ENCODE data around the gene KCNJ2. TPM values are rescaled to one million over a fixed set of nuclear protein-coding genes. Genes with fewer than 3 reads are reported as not detected.

KCNJ2 gene
- total and polyA plus RNA-seq, 8 donors = 0.31 to 6.4 (median 2.9) TPM; not detected in 1

DNA sequence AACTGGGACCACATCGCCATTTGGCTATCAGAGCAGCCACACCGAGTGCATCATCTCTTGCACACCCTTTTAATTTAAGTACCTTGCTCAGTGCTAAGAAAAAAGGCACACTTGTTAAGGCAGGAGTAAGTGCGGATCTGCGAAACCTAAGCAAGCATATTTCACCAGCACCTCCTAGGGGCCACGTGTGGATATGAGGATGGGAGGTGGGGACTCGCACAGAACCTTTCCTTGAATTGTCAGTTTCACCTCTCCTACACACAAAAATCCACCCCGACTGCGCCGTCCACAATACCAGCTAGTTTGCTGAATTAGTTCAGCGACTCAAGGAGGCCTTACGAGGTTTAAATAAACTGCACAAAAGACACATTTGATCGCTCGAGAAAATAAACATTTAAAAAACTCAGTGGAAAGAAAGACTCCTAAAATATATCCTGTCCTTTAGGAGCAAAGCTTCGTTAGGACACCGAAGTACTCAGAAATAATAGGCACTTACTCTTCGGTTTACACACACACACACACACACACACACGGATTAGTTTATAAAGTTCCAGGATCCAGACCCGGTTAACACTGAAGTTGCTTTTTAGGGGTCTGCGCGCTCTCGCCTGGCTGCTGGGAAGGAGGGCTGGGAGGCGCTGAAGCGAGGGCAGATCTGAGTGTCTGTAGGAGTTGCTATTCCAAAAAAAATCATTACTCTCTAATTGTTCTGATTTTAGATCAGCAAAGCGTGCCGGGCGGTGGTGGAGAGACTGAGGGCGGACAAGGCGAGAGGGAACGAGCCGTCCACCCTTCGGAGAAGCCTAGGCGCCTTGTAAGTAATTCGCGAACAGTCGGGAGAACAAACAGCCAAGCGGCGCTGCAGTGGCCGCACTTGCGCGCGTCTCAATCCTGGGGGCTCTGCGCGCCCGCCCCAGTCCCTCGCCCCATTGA is 1.0 kb upstream of the KCNJ2 start:
- 1 to 3% (median 2%) methylated on average over 39 to 45 of the region's 45 CpGs for WGBS, 5 donors
- Histone ChIP-seq H3K27ac (peak overlapping the region; percentile 77 to 95 (median 87)), H3K36me3 (no peaks in the 10 kb centered on the region), H3K27me3 (peaks cover 0 to 20% (median 0%) of the 10 kb centered on the region in 3 donors), H3K4me1 (peaks cover 4 to 35% (median 17%) of the 10 kb centered on the region in 4 donors), H3K9me3 (no peaks in the 10 kb centered on the region), H3K4me3 (peak overlapping the region; percentile 51 to 77 (median 54))
- peak; percentile 71 to 90 for DNase-seq
- TF ChIP-seq POLR2AphosphoS5 (IDR thresholded peaks at IDR 0.05) (peak in 1 of 3 donors; percentile 5), POLR2A (IDR thresholded peaks at IDR 0.05) (no peak), EP300 (IDR thresholded peaks at IDR 0.05) (no peak)
- TF ChIP-seq, protein P1, sequence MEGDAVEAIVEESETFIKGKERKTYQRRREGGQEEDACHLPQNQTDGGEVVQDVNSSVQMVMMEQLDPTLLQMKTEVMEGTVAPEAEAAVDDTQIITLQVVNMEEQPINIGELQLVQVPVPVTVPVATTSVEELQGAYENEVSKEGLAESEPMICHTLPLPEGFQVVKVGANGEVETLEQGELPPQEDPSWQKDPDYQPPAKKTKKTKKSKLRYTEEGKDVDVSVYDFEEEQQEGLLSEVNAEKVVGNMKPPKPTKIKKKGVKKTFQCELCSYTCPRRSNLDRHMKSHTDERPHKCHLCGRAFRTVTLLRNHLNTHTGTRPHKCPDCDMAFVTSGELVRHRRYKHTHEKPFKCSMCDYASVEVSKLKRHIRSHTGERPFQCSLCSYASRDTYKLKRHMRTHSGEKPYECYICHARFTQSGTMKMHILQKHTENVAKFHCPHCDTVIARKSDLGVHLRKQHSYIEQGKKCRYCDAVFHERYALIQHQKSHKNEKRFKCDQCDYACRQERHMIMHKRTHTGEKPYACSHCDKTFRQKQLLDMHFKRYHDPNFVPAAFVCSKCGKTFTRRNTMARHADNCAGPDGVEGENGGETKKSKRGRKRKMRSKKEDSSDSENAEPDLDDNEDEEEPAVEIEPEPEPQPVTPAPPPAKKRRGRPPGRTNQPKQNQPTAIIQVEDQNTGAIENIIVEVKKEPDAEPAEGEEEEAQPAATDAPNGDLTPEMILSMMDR (IDR thresholded peaks at IDR 0.05) = peak in 5 of 7 experiments; percentile 43 to 53 (median 48)
- intact Hi-C loops (cut with DNase I; ENCODE audit: low total_unique reads) = no loop called here

DNA sequence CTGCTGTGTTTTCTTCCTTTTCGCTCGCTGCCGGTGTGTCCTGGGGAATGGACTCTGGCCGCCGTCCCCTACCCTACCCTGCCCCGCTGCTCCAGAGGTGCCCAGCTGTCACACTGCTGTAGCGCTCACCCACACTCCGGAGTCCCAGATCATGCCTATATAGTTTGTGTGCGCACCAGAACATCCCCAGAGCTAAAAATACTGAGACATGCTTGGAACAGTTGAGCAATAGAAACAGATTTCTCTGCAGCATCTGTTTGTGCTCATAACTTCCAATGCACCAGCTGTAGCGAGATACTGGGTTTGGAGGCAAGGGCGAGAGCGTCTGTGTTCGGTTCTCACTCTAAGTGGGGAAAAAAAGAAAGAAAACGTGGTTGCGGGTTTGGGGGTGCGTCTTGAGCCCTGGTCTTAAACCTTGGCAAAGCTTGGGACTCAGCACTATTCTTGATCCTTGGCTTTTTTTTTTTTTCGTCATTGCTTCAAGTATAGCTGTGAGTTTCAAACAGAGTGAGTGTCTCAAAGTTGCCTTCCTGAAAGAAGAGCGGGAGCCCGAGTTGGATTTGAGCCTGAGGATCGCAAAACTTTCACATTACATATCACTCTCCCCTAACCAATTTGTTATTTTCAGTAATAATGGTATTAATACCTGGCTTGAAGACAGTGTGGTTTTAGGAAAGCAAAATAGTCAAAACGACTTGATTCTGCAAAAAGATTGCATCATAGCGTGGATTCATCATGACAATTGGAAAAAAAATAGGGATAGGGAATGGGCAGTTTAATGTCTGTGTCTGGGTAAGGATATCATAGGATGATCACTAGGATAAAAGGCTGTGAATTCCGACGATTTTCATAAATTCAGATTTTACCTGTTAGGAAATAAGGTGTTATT is 621 bp downstream of the KCNJ2 start:
- TF ChIP-seq POLR2AphosphoS5 (IDR thresholded peaks at IDR 0.05) (no peak), EP300 (IDR thresholded peaks at IDR 0.05) (no peak), POLR2A (IDR thresholded peaks at IDR 0.05) (no peak)
- TF ChIP-seq, protein P1 (IDR thresholded peaks at IDR 0.05) = no peak
- no peaks in the 10 kb centered on the region for H3K9me3 ChIP-seq
- H3K4me1 ChIP-seq = peaks cover 4 to 35% (median 17%) of the 10 kb centered on the region in 4 donors
- WGBS, 5 donors = 9 to 12% (median 10%) methylated on average over 21 to 24 of the region's 24 CpGs
- intact Hi-C loops (cut with DNase I; ENCODE audit: low total_unique reads) = no loop called here
- H3K36me3 ChIP-seq = peaks cover 0 to 3% (median 1%) of the 10 kb centered on the region in 4 donors
- H3K27me3 ChIP-seq = peaks cover 0 to 20% (median 0%) of the 10 kb centered on the region in 3 donors
- DNase-seq = no peak
- H3K4me3 ChIP-seq = peak overlapping the region; percentile 51 to 77 (median 54)
- peak overlapping the region; percentile 77 to 95 (median 87) for H3K27ac ChIP-seq

GRCh38 chr17:70171159-70171558 is 1.8 kb downstream of the KCNJ2 start:
- H3K36me3 ChIP-seq = peaks cover 0 to 15% (median 13%) of the 10 kb centered on the region in 4 donors
- TF ChIP-seq POLR2A (IDR thresholded peaks at IDR 0.05) (no peak), POLR2AphosphoS5 (IDR thresholded peaks at IDR 0.05) (no peak), EP300 (IDR thresholded peaks at IDR 0.05) (no peak)
- TF ChIP-seq, protein P1 (IDR thresholded peaks at IDR 0.05) = no peak
- peak in 1 of 2 donors; percentile 28 for DNase-seq
- peak overlapping the region in 2 of 4 donors; percentile 55 to 77 for H3K4me3 ChIP-seq
- H3K27me3 ChIP-seq = peaks cover 0 to 20% (median 0%) of the 10 kb centered on the region in 3 donors
- no peak overlapping the region for H3K27ac ChIP-seq
- H3K9me3 ChIP-seq = no peaks in the 10 kb centered on the region
- peaks cover 4 to 35% (median 17%) of the 10 kb centered on the region in 4 donors for H3K4me1 ChIP-seq
- intact Hi-C loops (cut with DNase I; ENCODE audit: low total_unique reads) = no loop called here
- WGBS, 5 donors = 36 to 52% (median 49%) methylated on average over 5 of the region's 5 CpGs

GRCh38 chr17:70172449-70172848 is 3.1 kb downstream of the KCNJ2 start:
- no peak for TF ChIP-seq EP300 (IDR thresholded peaks at IDR 0.05)
- no peak for TF ChIP-seq POLR2AphosphoS5 (IDR thresholded peaks at IDR 0.05)
- TF ChIP-seq, protein P1 (IDR thresholded peaks at IDR 0.05) = no peak
- TF ChIP-seq POLR2A (IDR thresholded peaks at IDR 0.05) = no peak
- peaks cover 3 to 21% (median 14%) of the 10 kb centered on the region in 4 donors for H3K36me3 ChIP-seq
- H3K4me3 ChIP-seq = no peak overlapping the region
- 70 to 94% (median 87%) methylated on average over 2 of the region's 2 CpGs for WGBS, 5 donors
- H3K9me3 ChIP-seq = no peaks in the 10 kb centered on the region
- no peak for DNase-seq
- peaks cover 0 to 20% (median 0%) of the 10 kb centered on the region in 3 donors for H3K27me3 ChIP-seq
- peaks cover 4 to 35% (median 17%) of the 10 kb centered on the region in 4 donors for H3K4me1 ChIP-seq
- intact Hi-C loops (cut with DNase I; ENCODE audit: low total_unique reads) = no loop called here
- no peak overlapping the region for H3K27ac ChIP-seq

Measured in stomach (tissue), 9 donors.